Common myeloid progenitor, CD34-positive (primary cell): Measurements from ENCODE around the gene TOMM5.

Experiments used
- CTCF ChIA-PET: fragments of 350-600 bp; sonication (Branson Sonifier 250); formaldehyde crosslinking; loops from one replicate; lab custom pipeline; 2021; ENCODE audit warnings: antibody characterized with exemption; lab: Charles Lee
- POLR2A ChIA-PET: fragments of 350-600 bp; sonication (Branson Sonifier 250); formaldehyde crosslinking; loops from one replicate; lab custom pipeline; 2021; ENCODE audit warnings: antibody characterized with exemption; lab: Charles Lee
- DNase-seq, 3 donors: peaks; one replicate each; pipeline versions ENCODE4 v3.0.0 to v3.0.0-alpha.2; 2013
- H3K27ac ChIP-seq, 2 experiments: 1 replicate in 1 of 2; 2 replicates in 1 of 2; pipeline ENCODE4 v1.7.0; 2013; ENCODE audit warnings: inconsistent platforms in 2 of 2, low read length in 2 of 2, mild to moderate bottlenecking in 2 of 2, low read depth in 1 of 2, moderate library complexity in 1 of 2; ENCODE audit not compliant: severe bottlenecking in 2 of 2, insufficient read depth in 1 of 2, poor library complexity in 1 of 2
- H3K27me3 ChIP-seq, 5 experiments: replicated peaks in 2 of 5; 1 replicate in 3 of 5; 2 replicates in 2 of 5; pipeline versions ENCODE4 v1.6.1 to v1.7.0; 2013; ENCODE audit warnings: low read length in 4 of 5, mild to moderate bottlenecking in 2 of 5, moderate library complexity in 2 of 5, inconsistent platforms in 1 of 5; ENCODE audit not compliant: insufficient read depth in 5 of 5, control insufficient read depth in 4 of 5
- H3K36me3 ChIP-seq, 4 experiments: 1 replicate in 2 of 4; 2 replicates in 2 of 4; pipeline versions ENCODE4 v1.6.1 to v1.7.0; 2013; ENCODE audit warnings: low read length in 3 of 4, control low read depth in 1 of 4, mild to moderate bottlenecking in 1 of 4; ENCODE audit not compliant: control insufficient read depth in 4 of 4, insufficient read depth in 4 of 4
- H3K4me1 ChIP-seq, 4 experiments: 1 replicate in 3 of 4; 2 replicates in 1 of 4; pipeline versions ENCODE4 v1.6.1 to v1.7.1; 2013; ENCODE audit warnings: low read length in 3 of 4, mild to moderate bottlenecking in 3 of 4, control low read depth in 1 of 4, inconsistent platforms in 1 of 4, moderate library complexity in 1 of 4; ENCODE audit not compliant: control insufficient read depth in 4 of 4, insufficient read depth in 4 of 4; ENCODE audit errors: control extremely low read depth in 1 of 4
- H3K4me3 ChIP-seq, 7 experiments: 1 replicate in 4 of 7; 2 replicates in 3 of 7; pipeline versions ENCODE4 v1.5.1 to v1.7.0; 2013; ENCODE audit warnings: mild to moderate bottlenecking in 7 of 7, low read length in 6 of 7, moderate library complexity in 6 of 7, inconsistent platforms in 2 of 7, low read depth in 2 of 7, control low read depth in 1 of 7; ENCODE audit not compliant: insufficient read depth in 4 of 7, control insufficient read depth in 1 of 7; ENCODE audit errors: extremely low read depth in 1 of 7
- H3K9me3 ChIP-seq, 5 experiments: 1 replicate in 4 of 5; 2 replicates in 1 of 5; pipeline versions ENCODE4 v1.6.1 to v1.7.1; 2013; ENCODE audit warnings: low read length in 4 of 5, mild to moderate bottlenecking in 2 of 5, inconsistent platforms in 1 of 5, low read depth in 1 of 5, moderate library complexity in 1 of 5; ENCODE audit not compliant: control insufficient read depth in 4 of 5, insufficient read depth in 2 of 5; ENCODE audit errors: control extremely low read depth in 1 of 5
- WGBS: methylation state at CpG from one replicate; pipeline ENCODE4 v1.1.5; 2013; ENCODE audit not compliant: insufficient coverage; 5-methylcytosine and 5-hydroxymethylcytosine counted together

TOMM5 gene

GRCh38 chr9:37542895-37543294 is 49.5 kb downstream of the TOMM5 start:
- CTCF ChIA-PET = interaction anchor here (0.6 kb wide), 1 partner anchor 129 kb away, joined by 3 read pairs; no protein-coding TSS in a partner anchor

GRCh38 chr9:37542488-37542887 is 49.9 kb downstream of the TOMM5 start:
- ChIA-PET POLR2A (no interaction called here), CTCF (interaction anchor here (0.6 kb wide), 1 partner anchor 129 kb away, joined by 3 read pairs; no protein-coding TSS in a partner anchor)
- H3K9me3 ChIP-seq = no peaks in the 10 kb centered on the region
- DNase-seq = no peak
- peaks cover 0 to 5% (median 1%) of the 10 kb centered on the region in 4 experiments for H3K36me3 ChIP-seq
- no peak overlapping the region for H3K27ac ChIP-seq
- H3K4me1 ChIP-seq = no peaks in the 10 kb centered on the region
- 95% methylated on average over 6 of the region's 6 CpGs for WGBS
- no peak overlapping the region for H3K4me3 ChIP-seq
- H3K27me3 ChIP-seq = no peaks in the 10 kb centered on the region

More at GRCh38 chr9:37542895-37543294, 49.5 kb downstream of the TOMM5 start:
- POLR2A ChIA-PET = no interaction called here
- no peaks in the 10 kb centered on the region for H3K4me1 ChIP-seq
- H3K27me3 ChIP-seq = no peaks in the 10 kb centered on the region
- H3K36me3 ChIP-seq = peaks cover 0 to 5% (median 1%) of the 10 kb centered on the region in 4 experiments
- no CpG with 5 or more reads among the region's 1 CpG for WGBS
- no peaks in the 10 kb centered on the region for H3K9me3 ChIP-seq
- H3K4me3 ChIP-seq = no peak overlapping the region
- no peak overlapping the region for H3K27ac ChIP-seq
- DNase-seq = no peak

- ChIA-PET CTCF (no interaction called here), POLR2A (no interaction called here)
- H3K36me3 ChIP-seq = peaks cover 0 to 11% (median 3%) of the 10 kb centered on the region in 4 experiments
- no peak for DNase-seq
- WGBS = 98% methylated on average over 8 of the region's 8 CpGs
- H3K9me3 ChIP-seq = no peaks in the 10 kb centered on the region
- no peaks in the 10 kb centered on the region for H3K4me1 ChIP-seq
- H3K4me3 ChIP-seq = no peak overlapping the region
- H3K27ac ChIP-seq = no peak overlapping the region
- H3K27me3 ChIP-seq = no peaks in the 10 kb centered on the region
Measured at GRCh38 chr9:37541465-37541864, 50.9 kb downstream of the TOMM5 start.

- CTCF ChIA-PET = no interaction called here
- no peak overlapping the region for H3K27ac ChIP-seq
- POLR2A ChIA-PET = no interaction called here
Measured at GRCh38 chr9:37540634-37541033, 51.8 kb downstream of the TOMM5 start.

GRCh38 chr9:37539634-37540033 is 52.8 kb downstream of the TOMM5 start:
- Histone ChIP-seq H3K36me3 (peaks cover 0 to 11% (median 3%) of the 10 kb centered on the region in 4 experiments), H3K27ac (no peak overlapping the region), H3K27me3 (no peaks in the 10 kb centered on the region), H3K4me1 (no peaks in the 10 kb centered on the region), H3K9me3 (no peaks in the 10 kb centered on the region), H3K4me3 (no peak overlapping the region)
- DNase-seq = no peak
- ChIA-PET CTCF (no interaction called here), POLR2A (no interaction called here)

More at GRCh38 chr9:37540634-37541033, 51.8 kb downstream of the TOMM5 start:
- Histone ChIP-seq H3K36me3 (peaks cover 0 to 11% (median 3%) of the 10 kb centered on the region in 4 experiments), H3K4me1 (no peaks in the 10 kb centered on the region), H3K27me3 (no peaks in the 10 kb centered on the region), H3K4me3 (no peak overlapping the region), H3K9me3 (no peaks in the 10 kb centered on the region)
- 100% methylated on average over 3 of the region's 3 CpGs for WGBS
- DNase-seq = no peak
